ENCODE data around the gene TIAM2. TPM values are rescaled to one million over a fixed set of nuclear protein-coding genes. Genes with fewer than 3 reads are reported as not detected.
"Not testable (repeated sequence)": the region's sequence is repeated elsewhere in the genome, so short reads cannot be mapped to it uniquely, and the experiment has no call there.

The TIAM2 gene
- total and polyA plus RNA-seq, 7 experiments from 2014 or later = 0.66 to 11.6 (median 6.0) TPM

DNA sequence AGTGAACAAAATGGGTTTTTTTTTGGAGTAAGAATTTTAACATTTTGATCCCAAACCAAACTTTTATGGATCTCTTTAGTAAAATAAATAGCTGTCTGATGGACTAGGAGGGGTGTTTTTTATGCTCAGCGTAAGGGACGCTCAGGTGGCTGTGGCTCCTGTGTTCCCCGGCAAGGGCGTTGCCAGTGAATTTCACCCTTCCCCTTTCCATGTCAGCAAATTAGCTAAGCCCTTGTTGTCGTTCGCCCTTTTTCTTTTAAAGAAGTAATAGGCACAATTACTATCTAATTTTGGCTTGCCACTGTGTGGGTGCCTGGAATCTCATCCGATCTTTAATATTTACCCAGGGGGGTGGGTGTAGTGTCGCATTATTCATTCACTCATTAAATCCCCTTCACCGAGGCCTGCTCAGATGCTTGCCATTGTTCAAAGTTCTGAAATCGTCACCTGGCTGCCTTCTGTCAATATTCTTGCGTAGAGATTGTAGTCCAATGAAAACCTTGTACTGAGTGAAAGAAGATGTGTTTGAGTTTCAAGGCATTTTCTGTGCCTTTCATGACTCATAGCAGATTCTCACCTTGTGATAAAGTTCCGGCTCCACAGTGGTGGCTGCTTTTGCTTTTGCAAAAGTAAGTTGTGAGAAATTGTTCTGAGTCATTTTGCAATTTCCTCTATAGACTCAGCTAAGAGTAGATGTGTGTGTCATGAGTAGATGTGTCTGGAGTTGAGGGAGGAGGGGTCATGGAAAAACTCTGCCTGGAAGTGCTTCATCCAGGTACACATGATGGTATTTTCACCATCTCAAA lies 228.7 kb downstream of the TIAM2 start:
- intact Hi-C loops (cut with micrococcal nuclease) = loop anchor here in 1 of 2 donors (1.0 kb wide), 2 partner anchors 38 to 90 kb away; partner anchors contain the start of gene TFB1M
- H3K4me3 Mint-ChIP-seq = peak overlapping the region in 1 of 10 donors; percentile 42
- CTCF ChIA-PET = no interaction called here

GRCh38 chr6:155224618-155225017 lies 229.5 kb downstream of the TIAM2 start:
- Histone ChIP-seq H3K4me3 (ENCODE audit: low read length) (no peak overlapping the region), H3K4me1 (ENCODE audit: control insufficient read depth in 2 of 2, insufficient read depth in 2 of 2, low read length in 2 of 2) (peaks cover 0 to 5% of the 10 kb centered on the region in 2 donors), H3K27me3 (ENCODE audit: control insufficient read depth in 2 of 2, insufficient read depth in 2 of 2, low read length in 2 of 2) (no peaks in the 10 kb centered on the region), H3K27ac (ENCODE audit: low read depth, low read length) (no peak overlapping the region), H3K36me3 (ENCODE audit: control insufficient read depth in 2 of 3, insufficient read depth in 3 of 3, low read length in 3 of 3) (no peaks in the 10 kb centered on the region), H3K9me3 (ENCODE audit: control insufficient read depth in 2 of 3, low read length in 3 of 3) (no peaks in the 10 kb centered on the region)
- peaks cover 0 to 3% (median 0%) of the 10 kb centered on the region in 5 donors for H3K36me3 Mint-ChIP-seq
- CTCF ChIA-PET = no interaction called here
- H3K4me3 Mint-ChIP-seq = peak overlapping the region in 1 of 10 donors; percentile 16
- intact Hi-C loops (cut with micrococcal nuclease) = loop anchor here in 1 of 2 donors (1.0 kb wide), 2 partner anchors 38 to 90 kb away; partner anchors contain the start of gene TFB1M
- peaks cover 0 to 17% (median 7%) of the 10 kb centered on the region in 7 donors for H3K4me1 Mint-ChIP-seq
- POLR2A ChIA-PET = no interaction called here
- ATAC-seq = no peak
- peak overlapping the region in 1 of 9 donors; percentile 64 for H3K27ac Mint-ChIP-seq
- peaks cover 0 to 3% (median 0%) of the 10 kb centered on the region in 11 donors for H3K9me3 Mint-ChIP-seq
- H3K27me3 Mint-ChIP-seq = peaks cover 0 to 6% (median 2%) of the 10 kb centered on the region in 5 donors
- DNase-seq = no peak

More for the DNA sequence above, 228.7 kb downstream of the TIAM2 start:
- POLR2A ChIA-PET = interaction anchor here (0.8 kb wide), 1 partner anchor 94 kb away, joined by 5 read pairs; no protein-coding TSS in a partner anchor
- DNase-seq (peak in 1 of 9 donors; percentile 49), ATAC-seq (peak; percentile 78)
- Histone ChIP-seq H3K27me3 (ENCODE audit: control insufficient read depth in 2 of 2, insufficient read depth in 2 of 2, low read length in 2 of 2) (no peaks in the 10 kb centered on the region), H3K27ac (ENCODE audit: low read depth, low read length) (no peak overlapping the region), H3K9me3 (ENCODE audit: control insufficient read depth in 2 of 3, low read length in 3 of 3) (no peaks in the 10 kb centered on the region), H3K4me3 (ENCODE audit: low read length) (no peak overlapping the region), H3K4me1 (ENCODE audit: control insufficient read depth in 2 of 2, insufficient read depth in 2 of 2, low read length in 2 of 2) (peaks cover 0 to 5% of the 10 kb centered on the region in 2 donors), H3K36me3 (ENCODE audit: control insufficient read depth in 2 of 3, insufficient read depth in 3 of 3, low read length in 3 of 3) (no peaks in the 10 kb centered on the region)
- H3K9me3 Mint-ChIP-seq = peaks cover 0 to 3% (median 0%) of the 10 kb centered on the region in 11 donors
- no peaks in the 10 kb centered on the region for H3K36me3 Mint-ChIP-seq
- peaks cover 0 to 10% (median 4%) of the 10 kb centered on the region in 5 donors for H3K27me3 Mint-ChIP-seq
- H3K27ac Mint-ChIP-seq = peak overlapping the region in 2 of 9 donors; percentile 43 to 64
- H3K4me1 Mint-ChIP-seq = peaks cover 0 to 17% (median 7%) of the 10 kb centered on the region in 7 donors

- Mint-ChIP-seq H3K27ac (no peak overlapping the region), H3K9me3 (peaks cover 0 to 7% (median 3%) of the 10 kb centered on the region in 11 donors), H3K27me3 (peaks cover 0 to 8% (median 0%) of the 10 kb centered on the region in 5 donors), H3K36me3 (peaks cover 0 to 5% (median 3%) of the 10 kb centered on the region in 5 donors), H3K4me1 (peaks cover 0 to 17% (median 6%) of the 10 kb centered on the region in 7 donors), H3K4me3 (no peak overlapping the region)
- intact Hi-C loops (cut with micrococcal nuclease) = no loop called here
- no peaks in the 10 kb centered on the region for H3K36me3 ChIP-seq (ENCODE audit: control insufficient read depth in 2 of 3, insufficient read depth in 3 of 3, low read length in 3 of 3)
- no peak for ATAC-seq
- no peak overlapping the region for H3K27ac ChIP-seq (ENCODE audit: low read depth, low read length)
- no peak overlapping the region for H3K4me3 ChIP-seq (ENCODE audit: low read length)
- CTCF ChIA-PET = interaction anchor here (0.6 kb wide), 1 partner anchor 23 kb away, joined by 3 read pairs; no protein-coding TSS in a partner anchor
- POLR2A ChIA-PET = no interaction called here
- H3K27me3 ChIP-seq (ENCODE audit: control insufficient read depth in 2 of 2, insufficient read depth in 2 of 2, low read length in 2 of 2) = no peaks in the 10 kb centered on the region
- H3K4me1 ChIP-seq (ENCODE audit: control insufficient read depth in 2 of 2, insufficient read depth in 2 of 2, low read length in 2 of 2) = peaks cover 0 to 5% of the 10 kb centered on the region in 2 donors
- DNase-seq = no peak
- H3K9me3 ChIP-seq (ENCODE audit: control insufficient read depth in 2 of 3, low read length in 3 of 3) = no peaks in the 10 kb centered on the region
These were observed 231.9 kb downstream of the TIAM2 start for GRCh38 chr6:155227046-155227445.

GRCh38 chr6:155228546-155229166 lies 233.5 kb downstream of the TIAM2 start:
- peaks cover 0 to 5% (median 3%) of the 10 kb centered on the region in 5 donors for H3K36me3 Mint-ChIP-seq
- no peaks in the 10 kb centered on the region for H3K27me3 ChIP-seq (ENCODE audit: control insufficient read depth in 2 of 2, insufficient read depth in 2 of 2, low read length in 2 of 2)
- H3K36me3 ChIP-seq (ENCODE audit: control insufficient read depth in 2 of 3, insufficient read depth in 3 of 3, low read length in 3 of 3) = no peaks in the 10 kb centered on the region
- peaks cover 0 to 3% of the 10 kb centered on the region in 2 donors for H3K4me1 ChIP-seq (ENCODE audit: control insufficient read depth in 2 of 2, insufficient read depth in 2 of 2, low read length in 2 of 2)
- no peak overlapping the region for H3K4me3 ChIP-seq (ENCODE audit: low read length)
- peaks cover 0 to 7% (median 3%) of the 10 kb centered on the region in 11 donors for H3K9me3 Mint-ChIP-seq
- H3K4me3 Mint-ChIP-seq = no peak overlapping the region
- H3K27ac Mint-ChIP-seq = no peak overlapping the region
- H3K27ac ChIP-seq (ENCODE audit: low read depth, low read length) = no peak overlapping the region
- H3K4me1 Mint-ChIP-seq = peaks cover 0 to 15% (median 6%) of the 10 kb centered on the region in 7 donors
- POLR2A ChIA-PET = interaction anchor here (0.6 kb wide), 1 partner anchor 1080 kb away, joined by 3 read pairs; no protein-coding TSS in a partner anchor
- ATAC-seq = no peak
- intact Hi-C loops (cut with micrococcal nuclease) = no loop called here
- peaks cover 0 to 8% (median 0%) of the 10 kb centered on the region in 5 donors for H3K27me3 Mint-ChIP-seq
- H3K9me3 ChIP-seq (ENCODE audit: control insufficient read depth in 2 of 3, low read length in 3 of 3) = no peaks in the 10 kb centered on the region
- no peak for DNase-seq
- CTCF ChIA-PET = no interaction called here

GRCh38 chr6:155230975-155231374 lies 235.9 kb downstream of the TIAM2 start:
- intact Hi-C loops (cut with micrococcal nuclease); H3K27ac ChIP-seq (ENCODE audit: low read depth, low read length); H3K9me3 Mint-ChIP-seq; H3K36me3 ChIP-seq (ENCODE audit: control insufficient read depth in 2 of 3, insufficient read depth in 3 of 3, low read length in 3 of 3); CTCF ChIA-PET; H3K36me3 Mint-ChIP-seq; ATAC-seq; DNase-seq; H3K4me1 Mint-ChIP-seq; H3K27me3 ChIP-seq (ENCODE audit: control insufficient read depth in 2 of 2, insufficient read depth in 2 of 2, low read length in 2 of 2); H3K9me3 ChIP-seq (ENCODE audit: control insufficient read depth in 2 of 3, low read length in 3 of 3); POLR2A ChIA-PET; H3K4me1 ChIP-seq (ENCODE audit: control insufficient read depth in 2 of 2, insufficient read depth in 2 of 2, low read length in 2 of 2); H3K4me3 ChIP-seq (ENCODE audit: low read length); H3K27ac Mint-ChIP-seq; H3K4me3 Mint-ChIP-seq: not testable (repeated sequence)
- H3K27me3 Mint-ChIP-seq = peaks cover 0 to 14% (median 4%) of the 10 kb centered on the region in 5 donors

DNA sequence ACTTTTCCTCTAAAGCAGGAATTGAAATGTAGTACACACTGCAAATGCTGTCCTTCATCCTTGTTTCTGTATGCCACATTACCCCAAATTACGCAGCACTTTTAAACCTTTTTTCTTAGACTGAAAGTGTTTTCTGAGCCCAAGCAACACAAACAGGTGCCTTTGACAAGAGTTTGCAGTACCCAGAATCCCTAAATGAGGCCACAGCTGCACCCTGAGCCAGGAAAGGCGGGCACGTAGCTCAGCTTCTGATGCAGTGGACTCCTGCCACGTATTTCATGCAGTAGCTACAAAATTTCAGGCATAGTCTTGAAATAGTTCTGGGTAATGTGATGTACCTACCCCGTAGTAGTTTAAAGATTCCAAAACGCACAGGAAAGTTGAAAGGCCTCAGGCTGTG lies 237.7 kb downstream of the TIAM2 start:
- Histone ChIP-seq H3K4me3 (ENCODE audit: low read length) (no peak overlapping the region), H3K4me1 (ENCODE audit: control insufficient read depth in 2 of 2, insufficient read depth in 2 of 2, low read length in 2 of 2) (no peaks in the 10 kb centered on the region), H3K27me3 (ENCODE audit: control insufficient read depth in 2 of 2, insufficient read depth in 2 of 2, low read length in 2 of 2) (no peaks in the 10 kb centered on the region), H3K36me3 (ENCODE audit: control insufficient read depth in 2 of 3, insufficient read depth in 3 of 3, low read length in 3 of 3) (no peaks in the 10 kb centered on the region), H3K27ac (ENCODE audit: low read depth, low read length) (no peak overlapping the region), H3K9me3 (ENCODE audit: control insufficient read depth in 2 of 3, low read length in 3 of 3) (peaks cover 0 to 4% (median 0%) of the 10 kb centered on the region in 3 experiments)
- intact Hi-C loops (cut with micrococcal nuclease) = no loop called here
- Mint-ChIP-seq H3K36me3 (peaks cover 0 to 5% (median 4%) of the 10 kb centered on the region in 5 donors), H3K4me3 (no peak overlapping the region), H3K27me3 (peaks cover 0 to 9% (median 8%) of the 10 kb centered on the region in 5 donors), H3K9me3 (peaks cover 0 to 16% (median 3%) of the 10 kb centered on the region in 11 donors), H3K27ac (no peak overlapping the region), H3K4me1 (no peaks in the 10 kb centered on the region)
- ChIA-PET CTCF (no interaction called here), POLR2A (no interaction called here)
- no peak for DNase-seq
- no peak for ATAC-seq
